Activated gamma-delta T cell (primary cell): ENCODE measurements around the gene LIN7B.
"Not testable (repeated sequence)": the region's sequence is repeated elsewhere in the genome, so short reads cannot be mapped to it uniquely, and the experiment has no call there.

Source experiments
- DNase-seq: peaks from one replicate; lab custom pipeline; 2025; lab: John Stamatoyannopoulos, UW

LIN7B gene

GRCh38 chr19:49142866-49143335, 28.7 kb downstream of the LIN7B start:
- no peak for DNase-seq

GRCh38 chr19:49145573-49146407, 31.6 kb downstream of the LIN7B start:
- peak; percentile 59 for DNase-seq

- not testable (repeated sequence) for DNase-seq
These were observed 32.2 kb downstream of the LIN7B start for GRCh38 chr19:49146408-49146770.

- no peak for DNase-seq
These were observed 34.0 kb downstream of the LIN7B start for GRCh38 chr19:49148044-49148682.

GRCh38 chr19:49148784-49149651, 34.8 kb downstream of the LIN7B start:
- DNase-seq = peak; percentile 44

GRCh38 chr19:49149652-49150105, 35.5 kb downstream of the LIN7B start:
- DNase-seq = no peak

- no peak for DNase-seq
These were observed 36.2 kb downstream of the LIN7B start for GRCh38 chr19:49150106-49150943.

- no peak for DNase-seq
These were observed 36.7 kb downstream of the LIN7B start for GRCh38 chr19:49150944-49151243.

- DNase-seq = no peak
These were observed 37.3 kb downstream of the LIN7B start for GRCh38 chr19:49151267-49152118.

GRCh38 chr19:49152119-49152550, 38.0 kb downstream of the LIN7B start:
- no peak for DNase-seq

- DNase-seq = no peak
These were observed 39.1 kb downstream of the LIN7B start for GRCh38 chr19:49153167-49153809.

- no peak for DNase-seq
These were observed 40.1 kb downstream of the LIN7B start for GRCh38 chr19:49154279-49154678.

- no peak for DNase-seq
These were observed 41.0 kb downstream of the LIN7B start, which contains the start of gene HRC for GRCh38 chr19:49155005-49155819. HRC (minus strand) TSS chr19:49155396; CDS start chr19:49155237, 159 bp downstream.

- no peak for DNase-seq
These were observed 41.7 kb downstream of the LIN7B start for GRCh38 chr19:49155820-49156346.

GRCh38 chr19:49157445-49158224, 43.5 kb downstream of the LIN7B start, which contains the start of gene TRPM4:
TRPM4 (plus strand) TSS chr19:49157792; CDS start chr19:49157867, 75 bp downstream.
- DNase-seq = no peak

GRCh38 chr19:49160450-49161189, 46.5 kb downstream of the LIN7B start:
- no peak for DNase-seq

- DNase-seq = no peak
These were observed 47.8 kb downstream of the LIN7B start for GRCh38 chr19:49161987-49162386.
